Measurements from ENCODE around the gene OR10X1. TPM values are rescaled to one million over a fixed set of nuclear protein-coding genes. Genes with fewer than 3 reads are reported as not detected.

Gene OR10X1
- total RNA-seq, 4 donors from 2014 or later: not detected

DNA sequence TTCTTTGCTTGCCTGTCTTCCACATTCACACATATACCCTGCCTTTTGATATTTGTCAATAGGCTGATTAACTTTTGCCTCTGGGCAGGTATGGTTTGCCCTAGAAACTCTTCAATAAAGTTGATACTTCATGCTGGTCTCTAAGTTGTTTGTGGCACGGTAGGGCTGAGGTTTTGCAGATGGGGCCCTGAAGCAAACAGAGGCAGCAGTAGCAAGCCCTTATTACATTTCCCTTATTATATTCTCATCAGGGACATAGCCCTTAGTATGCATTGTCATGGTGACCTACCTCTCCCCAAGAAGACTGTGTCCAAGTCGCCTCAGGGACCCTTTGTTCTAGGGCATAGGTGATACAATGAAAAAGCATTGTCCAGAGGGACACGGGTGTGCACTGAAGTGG lies 9.2 kb downstream of the OR10X1 start, which contains the start of gene OR6P1:
Gene OR6P1, minus strand, starts transcription at position 101 of the 400 bp plus-strand sequence. CDS start 6,976 bp downstream, outside the sequence.
- no peak for TF ChIP-seq POLR2A (IDR thresholded peaks at IDR 0.05)
- no peaks in the 10 kb centered on the region for H3K4me1 ChIP-seq

GRCh38 chr1:158564608-158565007 lies 15.1 kb downstream of the OR10X1 start:
- DNase-seq: no peak
- Histone ChIP-seq H3K27ac (no peak overlapping the region), H3K9me3 (no peaks in the 10 kb centered on the region), H3K4me1 (no peaks in the 10 kb centered on the region), H3K27me3 (no peaks in the 10 kb centered on the region), H3K4me3 (no peak overlapping the region), H3K36me3 (no peaks in the 10 kb centered on the region)
- intact Hi-C loops (cut with DNase I; ENCODE audit: low total_unique reads): no loop called here
- TF ChIP-seq CTCF (IDR thresholded peaks at IDR 0.05) (no peak), POLR2A (IDR thresholded peaks at IDR 0.05) (no peak)

More for the DNA sequence above, 9.2 kb downstream of the OR10X1 start, which contains the start of gene OR6P1:
- no peak within 1 kb of the TSS for H3K4me3 ChIP-seq
- H3K27ac ChIP-seq: no peak within 1 kb of the TSS
- no peaks in the 10 kb centered on the region for H3K36me3 ChIP-seq
- no peaks in the 10 kb centered on the region for H3K27me3 ChIP-seq
- no peaks in the 10 kb centered on the region for H3K9me3 ChIP-seq
- DNase-seq: no peak
- intact Hi-C loops (cut with DNase I; ENCODE audit: low total_unique reads): no loop called here

DNA sequence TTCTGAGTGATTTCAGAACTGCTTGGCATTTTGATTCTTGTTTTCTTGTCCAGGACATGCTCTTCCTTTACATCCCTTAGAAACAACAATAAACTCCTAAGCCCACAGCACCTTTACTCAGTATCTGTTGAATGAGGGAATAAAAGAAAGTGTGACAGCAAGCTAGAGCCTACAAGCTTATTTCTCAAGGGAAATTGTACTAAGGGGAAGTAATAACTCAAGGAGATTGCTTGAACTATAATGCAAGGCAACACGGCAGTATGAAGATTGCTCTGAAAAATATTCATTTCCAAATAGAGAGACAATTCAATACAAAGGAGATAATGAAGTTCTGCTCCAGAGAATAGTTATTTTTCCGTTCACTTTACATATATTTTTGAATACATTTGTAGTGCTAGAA lies 15.8 kb downstream of the OR10X1 start:
- no peaks in the 10 kb centered on the region for H3K36me3 ChIP-seq
- no peak for TF ChIP-seq CTCF (IDR thresholded peaks at IDR 0.05)
- no peak for TF ChIP-seq POLR2A (IDR thresholded peaks at IDR 0.05)
- intact Hi-C loops (cut with DNase I; ENCODE audit: low total_unique reads): no loop called here
- H3K4me3 ChIP-seq: no peak overlapping the region
- no peaks in the 10 kb centered on the region for H3K4me1 ChIP-seq
- DNase-seq: no peak
- no peak overlapping the region for H3K27ac ChIP-seq
- no peaks in the 10 kb centered on the region for H3K27me3 ChIP-seq
- H3K9me3 ChIP-seq: no peaks in the 10 kb centered on the region

- H3K36me3 ChIP-seq: no peaks in the 10 kb centered on the region
Observed at GRCh38 chr1:158559696-158560095, 20.0 kb downstream of the OR10X1 start.

DNA sequence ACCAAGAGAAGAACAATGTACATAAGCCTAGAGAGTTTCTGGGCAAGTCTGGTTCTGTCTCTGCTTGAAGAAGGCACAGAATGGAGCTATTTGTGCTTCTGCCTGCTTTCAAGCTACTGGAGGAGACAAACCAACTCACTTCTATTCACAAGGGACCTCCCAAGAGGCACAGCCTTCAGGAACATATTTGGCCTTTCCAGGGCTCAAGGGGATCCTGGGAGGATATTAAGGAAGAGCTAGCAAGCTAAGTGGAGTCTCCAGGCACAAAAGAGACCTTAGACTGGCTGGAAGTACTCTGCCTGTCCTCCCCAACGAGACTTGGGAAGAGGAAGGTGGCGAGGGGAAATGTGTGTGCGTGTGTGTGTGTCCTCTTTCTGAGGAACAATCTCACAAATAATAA lies 25.3 kb downstream of the OR10X1 start, which contains the start of gene OR6Y1:
Gene OR6Y1, minus strand, starts transcription at position 54 of the 400 bp plus-strand sequence. CDS start 6,300 bp downstream, outside the sequence.
- no peaks in the 10 kb centered on the region for H3K9me3 ChIP-seq
- no peaks in the 10 kb centered on the region for H3K36me3 ChIP-seq
- no peak for DNase-seq
- no peaks in the 10 kb centered on the region for H3K27me3 ChIP-seq
- no peak within 1 kb of the TSS for H3K4me3 ChIP-seq
- no peak for TF ChIP-seq CTCF (IDR thresholded peaks at IDR 0.05)
- no peak for TF ChIP-seq POLR2A (IDR thresholded peaks at IDR 0.05)
- no peak within 1 kb of the TSS for H3K27ac ChIP-seq
- no peaks in the 10 kb centered on the region for H3K4me1 ChIP-seq
- intact Hi-C loops (cut with DNase I; ENCODE audit: low total_unique reads): no loop called here

More at GRCh38 chr1:158559696-158560095, 20.0 kb downstream of the OR10X1 start:
- Histone ChIP-seq H3K27ac (no peak overlapping the region), H3K27me3 (no peaks in the 10 kb centered on the region), H3K4me3 (no peak overlapping the region), H3K9me3 (no peaks in the 10 kb centered on the region), H3K4me1 (no peaks in the 10 kb centered on the region)
- DNase-seq: no peak
- TF ChIP-seq CTCF (IDR thresholded peaks at IDR 0.05): no peak
- no peak for TF ChIP-seq POLR2A (IDR thresholded peaks at IDR 0.05)
- intact Hi-C loops (cut with DNase I; ENCODE audit: low total_unique reads): no loop called here

- H3K27me3 ChIP-seq: no peaks in the 10 kb centered on the region
- no peaks in the 10 kb centered on the region for H3K36me3 ChIP-seq
- intact Hi-C loops (cut with DNase I; ENCODE audit: low total_unique reads): no loop called here
Observed at GRCh38 chr1:158552296-158552695, 27.4 kb downstream of the OR10X1 start.

More at GRCh38 chr1:158552296-158552695, 27.4 kb downstream of the OR10X1 start:
- no peaks in the 10 kb centered on the region for H3K9me3 ChIP-seq
- no peak for DNase-seq
- no peaks in the 10 kb centered on the region for H3K4me1 ChIP-seq
- no peak for TF ChIP-seq POLR2A (IDR thresholded peaks at IDR 0.05)
- no peak for TF ChIP-seq CTCF (IDR thresholded peaks at IDR 0.05)
- no peak overlapping the region for H3K4me3 ChIP-seq
- no peak overlapping the region for H3K27ac ChIP-seq

Measured in uterus (tissue), 4 donors.